Stimulated activated effector memory CD8-positive, alpha-beta T cell treated with anti-CD3 and anti-CD28 coated beads, Interleukin-12 subunit alpha, Interleukin-12 subunit beta, amount 100 ng/mL, for 72 hours (primary cell): ENCODE data around the gene NLRP12.
"Not testable (repeated sequence)": the region's sequence is repeated elsewhere in the genome, so short reads cannot be mapped to it uniquely, and the experiment has no call there.

Source experiments
- ATAC-seq: fragments of 150-1000 bp; cut with Tn5 transposase; 2 replicates; pipeline ENCODE4 v1.10.0; 2021
- DNase-seq, 2 donors: peaks; one replicate each; pipeline ENCODE4 v3.0.0; 2021 to 2022; ENCODE audit warnings: low spot score in 2 of 2
- H3K27ac Mint-ChIP-seq: one replicate; pipeline ENCODE4 v1.8.0; 2022; ENCODE audit warnings: mild to moderate bottlenecking, mixed read lengths
- H3K36me3 Mint-ChIP-seq: one replicate; pipeline ENCODE4 v1.8.0; 2022; ENCODE audit warnings: mild to moderate bottlenecking, mixed read lengths
- H3K4me1 Mint-ChIP-seq: one replicate; pipeline ENCODE4 v1.8.0; 2022; ENCODE audit warnings: mixed read lengths
- H3K4me3 Mint-ChIP-seq: one replicate; pipeline ENCODE4 v1.8.0; 2022; ENCODE audit warnings: mild to moderate bottlenecking, mixed read lengths
- H3K9me3 Mint-ChIP-seq: one replicate; pipeline ENCODE4 v1.8.0; 2022; ENCODE audit warnings: mixed read lengths

NLRP12 gene

DNA sequence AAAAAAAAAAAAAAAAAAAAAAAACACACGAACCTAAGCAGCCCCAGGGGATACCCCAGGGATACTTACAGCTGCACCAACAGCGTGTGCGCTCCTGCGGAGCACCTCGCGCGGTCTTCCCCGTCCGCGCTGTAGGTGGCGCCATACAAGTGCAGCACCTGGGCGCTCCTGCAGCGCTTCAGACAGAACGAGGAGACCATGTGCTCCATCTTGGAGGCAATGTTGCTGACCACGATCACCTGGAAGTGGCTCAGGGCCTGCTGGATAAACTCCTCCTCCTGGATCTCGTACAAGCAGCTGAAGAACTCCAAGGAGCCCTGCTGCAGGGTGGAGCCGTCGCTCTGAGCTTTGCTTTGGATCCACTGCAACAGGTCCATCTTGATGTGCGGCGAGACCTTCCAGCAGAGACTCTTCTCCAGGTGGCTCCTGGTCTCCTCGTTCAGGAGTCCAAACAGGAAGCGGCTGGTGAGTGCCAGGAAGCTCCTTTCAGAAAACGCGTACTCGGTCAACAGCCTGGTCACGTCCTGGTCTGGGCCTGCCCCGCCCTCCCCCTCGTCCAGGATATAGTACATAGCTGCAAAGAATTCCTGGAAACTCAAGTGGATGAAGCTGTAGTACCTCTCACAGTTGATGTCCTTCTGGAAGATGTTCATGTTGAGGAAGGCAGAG lies 14.5 kb downstream of the NLRP12 start:
- Mint-ChIP-seq H3K36me3 (no peaks in the 10 kb centered on the region), H3K9me3 (no peaks in the 10 kb centered on the region), H3K4me1 (no peaks in the 10 kb centered on the region), H3K27ac (no peak overlapping the region), H3K4me3 (no peak overlapping the region)
- ATAC-seq (no peak), DNase-seq (no peak)

DNA sequence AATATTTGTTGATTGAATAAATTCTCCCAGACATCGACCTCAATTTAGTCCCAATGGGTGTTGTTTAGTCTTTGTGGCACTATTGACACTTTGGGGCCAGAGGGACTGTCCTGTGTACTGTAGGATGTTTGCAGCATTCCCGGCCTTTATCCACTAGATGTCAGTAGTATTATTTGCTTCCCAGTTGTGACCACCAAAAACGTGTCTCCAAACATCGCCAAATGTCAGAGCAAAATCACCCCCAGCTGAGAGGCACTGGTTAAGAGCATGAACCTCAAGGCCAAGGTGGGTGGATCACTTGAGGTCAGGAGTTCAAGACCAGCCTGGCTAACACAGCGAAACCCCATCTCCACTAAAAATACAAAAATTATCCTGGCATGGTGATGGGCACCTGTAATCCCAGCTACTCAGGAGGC lies 15.4 kb downstream of the NLRP12 start:
- ATAC-seq = no peak
- H3K36me3 Mint-ChIP-seq = no peaks in the 10 kb centered on the region
- no peaks in the 10 kb centered on the region for H3K4me1 Mint-ChIP-seq
- no peaks in the 10 kb centered on the region for H3K9me3 Mint-ChIP-seq
- no peak overlapping the region for H3K27ac Mint-ChIP-seq
- no peak for DNase-seq
- H3K4me3 Mint-ChIP-seq = no peak overlapping the region

DNA sequence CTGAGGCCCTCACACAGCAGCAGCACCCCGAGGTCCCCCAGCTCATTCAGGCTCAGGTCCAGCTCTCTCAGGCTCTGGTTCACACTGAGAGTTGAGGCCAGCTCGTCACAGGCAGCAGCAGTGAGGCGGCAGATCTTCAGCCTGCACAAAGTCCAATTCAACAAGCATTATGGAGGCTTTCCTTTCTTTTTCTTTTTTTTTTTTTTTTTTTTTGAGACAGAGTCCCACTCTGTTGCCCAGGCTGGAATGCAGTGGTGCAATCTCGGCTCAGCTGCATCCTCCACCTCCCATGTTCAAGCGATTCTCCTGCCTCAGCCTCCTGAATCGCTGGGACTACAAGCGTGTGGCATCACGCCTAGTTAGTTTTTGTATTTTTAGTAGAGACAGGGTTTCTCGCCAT lies 22.9 kb downstream of the NLRP12 start:
- H3K9me3 Mint-ChIP-seq = no peaks in the 10 kb centered on the region
- H3K4me3 Mint-ChIP-seq = no peak overlapping the region
- H3K4me1 Mint-ChIP-seq = no peaks in the 10 kb centered on the region
- DNase-seq (no peak), ATAC-seq (no peak)
- no peaks in the 10 kb centered on the region for H3K36me3 Mint-ChIP-seq
- no peak overlapping the region for H3K27ac Mint-ChIP-seq

DNA sequence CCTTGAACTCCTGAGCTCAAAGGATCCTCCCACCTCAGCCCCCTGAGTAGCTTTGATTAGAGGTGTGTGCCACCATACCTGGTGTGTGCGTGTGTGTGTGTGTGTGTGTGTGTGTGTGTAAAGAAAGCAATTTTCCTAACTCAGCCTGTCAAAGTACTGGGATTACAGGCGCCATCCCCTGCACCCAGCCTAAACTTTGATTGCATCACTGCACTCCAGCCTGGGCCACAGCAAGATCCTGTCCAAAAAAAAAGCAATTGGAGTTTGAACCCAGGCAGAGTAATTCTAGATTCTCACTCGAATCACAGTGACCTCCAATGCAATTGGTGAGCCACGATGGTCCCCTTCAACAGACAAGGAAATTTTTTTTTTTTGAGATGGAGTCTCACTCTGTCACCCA lies 29.1 kb downstream of the NLRP12 start:
- ATAC-seq (no peak), DNase-seq (no peak)
- Mint-ChIP-seq H3K36me3 (no peaks in the 10 kb centered on the region), H3K4me1 (no peaks in the 10 kb centered on the region), H3K9me3 (no peaks in the 10 kb centered on the region), H3K4me3 (no peak overlapping the region), H3K27ac (no peak overlapping the region)

DNA sequence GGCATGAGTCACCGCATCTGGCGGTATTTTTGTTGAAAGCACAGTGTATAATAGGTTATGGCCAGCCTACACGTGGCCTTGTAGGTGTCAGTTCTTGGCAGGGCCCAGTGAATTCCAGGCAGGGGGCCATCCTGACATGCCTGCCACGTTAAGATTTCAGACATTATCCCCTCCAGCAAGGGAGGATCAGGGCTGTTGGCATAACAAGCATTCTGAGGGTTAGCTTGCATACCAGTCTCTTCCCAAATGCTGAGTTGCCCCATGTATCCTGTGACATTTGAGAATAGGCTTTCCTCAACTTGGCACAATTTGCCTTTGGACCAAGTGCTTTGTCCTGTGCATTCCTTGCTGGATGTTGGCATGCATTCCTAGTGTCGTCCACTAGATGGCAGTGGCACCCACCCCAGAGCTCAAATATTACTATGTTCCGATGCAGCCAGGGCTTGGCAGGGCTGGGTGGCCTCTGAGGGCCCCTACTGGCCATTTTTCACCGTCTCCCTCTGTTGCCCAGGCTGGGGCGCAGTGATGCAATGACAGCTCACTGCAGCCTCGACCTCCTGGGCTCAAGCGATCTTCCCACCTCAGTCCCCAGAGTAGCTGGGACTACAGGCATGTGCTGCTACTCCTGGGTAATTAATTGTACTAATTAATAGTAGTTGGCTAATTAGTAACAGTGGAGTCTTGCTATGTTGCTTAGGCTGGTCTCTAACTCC lies 31.2 kb downstream of the NLRP12 start:
- Mint-ChIP-seq H3K27ac (no peak overlapping the region), H3K4me3 (no peak overlapping the region), H3K36me3 (no peaks in the 10 kb centered on the region), H3K9me3 (no peaks in the 10 kb centered on the region), H3K4me1 (no peaks in the 10 kb centered on the region)
- DNase-seq (peak; percentile 63 to 82), ATAC-seq (peak; percentile 98)

DNA sequence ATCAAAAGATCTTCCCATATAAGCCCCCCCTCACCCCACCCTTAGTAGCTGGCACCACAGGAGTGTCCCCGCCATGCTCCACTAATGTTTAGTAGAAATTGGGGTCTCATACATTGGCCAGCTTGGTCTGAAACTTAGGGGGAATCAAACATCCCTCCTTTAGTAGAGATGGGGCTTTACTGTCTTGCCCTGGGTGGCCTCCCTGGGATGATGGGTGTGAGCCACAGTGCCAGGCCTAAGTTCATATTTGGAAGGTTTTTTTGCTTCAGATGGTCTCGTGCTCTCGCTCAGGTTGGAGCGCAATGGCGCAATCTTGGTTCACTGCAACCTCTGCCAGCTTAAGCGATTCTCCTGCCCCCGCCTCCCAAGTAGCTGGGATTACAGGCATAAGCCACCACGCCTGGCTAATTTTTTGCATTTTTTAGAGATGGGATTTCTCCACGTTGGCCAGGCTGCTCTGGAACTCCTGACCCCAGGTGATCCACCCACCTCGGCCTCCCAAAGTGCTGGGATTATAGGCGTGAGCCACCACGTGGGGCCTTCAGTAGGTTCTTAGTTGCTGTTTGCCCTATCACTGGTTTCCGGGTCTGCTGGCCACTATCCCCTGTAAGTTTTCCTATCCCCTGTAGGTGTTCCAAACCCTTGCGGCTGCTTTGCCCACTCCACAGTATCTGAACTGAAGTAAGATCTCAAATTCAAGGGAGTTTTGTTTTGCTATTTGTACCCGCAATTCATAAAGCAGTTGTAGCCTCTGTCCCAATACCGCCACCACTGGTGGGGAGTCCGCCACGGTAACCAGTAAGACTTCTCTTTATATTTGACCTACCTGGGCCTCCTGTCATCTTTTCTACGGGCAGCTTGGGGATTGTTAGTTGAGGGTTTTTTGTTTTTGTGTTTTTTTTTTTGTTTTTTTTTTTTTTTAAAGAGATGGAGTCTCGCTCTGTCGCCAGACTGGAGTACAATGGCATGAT lies 34.1 kb downstream of the NLRP12 start:
- Mint-ChIP-seq H3K4me1 (no peaks in the 10 kb centered on the region), H3K9me3 (no peaks in the 10 kb centered on the region), H3K27ac (no peak overlapping the region), H3K36me3 (no peaks in the 10 kb centered on the region), H3K4me3 (no peak overlapping the region)
- DNase-seq (no peak), ATAC-seq (no peak)

DNA sequence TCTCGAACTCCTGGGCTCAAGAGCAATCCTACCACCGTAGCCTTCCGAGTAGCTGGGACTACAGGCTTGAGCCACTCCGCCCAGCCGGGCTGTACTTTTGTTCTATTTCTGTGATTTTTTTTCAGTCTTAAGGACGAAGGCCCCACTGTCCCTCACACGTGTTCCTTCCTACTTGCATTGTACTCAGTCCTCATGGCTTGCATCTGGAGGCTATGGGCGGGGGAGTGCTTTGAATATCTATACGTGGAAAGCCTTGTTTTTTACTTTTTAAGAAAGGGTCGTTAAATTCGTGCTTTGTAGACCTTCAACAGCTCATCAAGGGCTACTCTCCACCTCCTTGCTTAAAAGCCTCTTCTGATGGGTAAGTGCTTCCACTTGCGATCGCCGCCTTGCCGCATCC lies 36.8 kb downstream of the NLRP12 start:
- ATAC-seq = no peak
- no peaks in the 10 kb centered on the region for H3K36me3 Mint-ChIP-seq
- DNase-seq = no peak
- H3K4me3 Mint-ChIP-seq = no peak overlapping the region
- no peaks in the 10 kb centered on the region for H3K4me1 Mint-ChIP-seq
- no peaks in the 10 kb centered on the region for H3K9me3 Mint-ChIP-seq
- no peak overlapping the region for H3K27ac Mint-ChIP-seq

DNA sequence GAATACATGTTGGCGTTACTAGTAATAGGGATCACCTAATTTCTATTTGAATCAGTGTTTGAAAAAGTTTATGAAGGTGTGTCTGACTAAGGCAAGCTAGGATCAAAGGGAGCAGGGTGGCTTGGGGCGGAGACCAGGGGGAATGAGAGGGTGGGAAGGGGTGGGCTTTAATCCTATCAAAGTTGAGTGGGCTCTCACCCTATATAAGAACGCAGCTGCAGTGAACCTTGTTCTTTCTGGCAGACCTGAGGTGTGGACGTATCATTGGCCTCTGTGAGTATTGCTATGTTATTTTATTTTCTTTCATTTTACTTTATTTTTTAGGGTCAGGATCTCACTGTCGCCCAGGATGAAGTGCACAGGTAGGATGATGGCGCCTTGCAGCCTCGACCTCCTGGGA lies 37.4 kb downstream of the NLRP12 start:
- Mint-ChIP-seq H3K4me3 (no peak overlapping the region), H3K27ac (no peak overlapping the region)

DNA sequence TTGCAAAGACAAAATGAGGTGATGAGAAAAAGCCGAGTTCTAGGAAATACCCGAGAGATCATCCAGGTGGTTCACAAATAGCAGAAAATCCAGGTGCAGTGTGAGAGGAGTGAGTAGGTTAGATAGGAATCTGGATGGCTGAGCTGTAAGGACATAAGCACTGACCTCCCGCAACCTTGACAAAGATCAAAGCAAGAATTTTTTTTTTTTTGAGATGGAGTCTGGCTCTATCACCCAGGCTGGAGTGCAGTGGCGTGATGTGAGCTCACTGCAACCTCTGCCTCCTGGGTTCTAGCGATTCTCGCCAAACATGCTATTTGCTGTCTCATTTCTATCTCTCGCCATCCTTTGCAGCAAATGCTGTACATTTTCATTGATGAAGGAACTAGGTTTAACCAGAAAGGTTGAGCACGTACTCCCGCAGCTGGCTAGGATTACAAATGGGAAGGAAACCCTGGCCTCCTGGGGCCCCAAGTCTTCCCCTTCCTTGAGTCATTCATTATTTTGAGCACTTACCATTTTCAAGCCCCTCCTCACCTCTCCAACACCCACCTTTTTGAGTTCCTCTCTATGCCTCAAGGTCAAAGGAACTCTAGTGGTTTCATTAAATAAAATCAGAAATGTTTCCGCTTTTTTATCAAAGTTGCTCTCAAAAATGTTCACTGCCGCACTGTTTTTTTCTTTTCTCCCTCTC lies 38.8 kb downstream of the NLRP12 start:
- Mint-ChIP-seq H3K27ac (no peak overlapping the region), H3K9me3 (no peaks in the 10 kb centered on the region), H3K4me3 (no peak overlapping the region), H3K36me3 (no peaks in the 10 kb centered on the region), H3K4me1 (no peaks in the 10 kb centered on the region)
- ATAC-seq = no peak
- DNase-seq = no peak

More for the DNA sequence above, 37.4 kb downstream of the NLRP12 start:
- no peaks in the 10 kb centered on the region for H3K4me1 Mint-ChIP-seq
- no peaks in the 10 kb centered on the region for H3K36me3 Mint-ChIP-seq
- ATAC-seq (no peak), DNase-seq (no peak)
- H3K9me3 Mint-ChIP-seq = no peaks in the 10 kb centered on the region

DNA sequence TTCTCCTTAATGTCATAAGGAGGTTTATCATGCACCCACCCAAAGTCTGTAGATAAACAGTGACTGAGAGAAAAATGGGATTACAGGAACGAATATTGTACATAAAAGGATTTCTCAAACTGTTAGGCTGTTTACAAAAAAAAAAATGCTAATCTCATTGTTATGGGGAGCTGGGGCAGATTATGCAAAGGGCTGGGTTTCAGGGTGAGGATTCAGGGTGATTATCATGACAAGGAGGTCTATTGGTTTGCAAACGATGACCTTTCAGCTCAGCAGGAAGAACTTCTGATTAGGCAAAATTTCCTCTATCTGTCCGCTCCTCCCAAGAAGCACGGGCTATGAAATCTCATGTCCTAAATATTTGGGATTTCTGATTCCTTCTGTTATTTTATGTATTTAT lies 41.4 kb downstream of the NLRP12 start:
- ATAC-seq (no peak), DNase-seq (no peak)
- Mint-ChIP-seq H3K4me3 (no peak overlapping the region), H3K27ac (no peak overlapping the region), H3K9me3 (no peaks in the 10 kb centered on the region), H3K36me3 (no peaks in the 10 kb centered on the region), H3K4me1 (no peaks in the 10 kb centered on the region)

DNA sequence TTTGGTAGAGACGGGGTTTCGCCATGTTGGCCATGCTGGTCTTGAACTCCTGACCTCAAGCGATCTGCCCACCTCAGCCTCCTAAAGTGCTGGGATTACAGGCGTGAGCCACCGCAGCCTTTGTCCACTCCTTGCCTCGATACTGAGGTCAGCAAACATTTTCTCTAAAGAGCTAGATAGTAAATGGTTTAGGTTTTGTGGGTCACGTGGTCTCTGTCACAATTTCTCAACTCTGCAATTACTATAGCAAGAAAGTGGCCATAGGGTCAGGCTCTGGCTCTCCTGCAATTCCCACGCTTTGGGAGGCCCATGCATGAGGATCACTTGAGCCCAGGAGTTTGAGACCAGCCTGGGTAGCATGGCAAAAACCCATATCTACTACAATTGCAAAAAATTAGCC lies 42.8 kb downstream of the NLRP12 start:
- not testable (repeated sequence) for ATAC-seq, DNase-seq, H3K4me1 Mint-ChIP-seq, H3K36me3 Mint-ChIP-seq, H3K9me3 Mint-ChIP-seq, H3K27ac Mint-ChIP-seq, H3K4me3 Mint-ChIP-seq

DNA sequence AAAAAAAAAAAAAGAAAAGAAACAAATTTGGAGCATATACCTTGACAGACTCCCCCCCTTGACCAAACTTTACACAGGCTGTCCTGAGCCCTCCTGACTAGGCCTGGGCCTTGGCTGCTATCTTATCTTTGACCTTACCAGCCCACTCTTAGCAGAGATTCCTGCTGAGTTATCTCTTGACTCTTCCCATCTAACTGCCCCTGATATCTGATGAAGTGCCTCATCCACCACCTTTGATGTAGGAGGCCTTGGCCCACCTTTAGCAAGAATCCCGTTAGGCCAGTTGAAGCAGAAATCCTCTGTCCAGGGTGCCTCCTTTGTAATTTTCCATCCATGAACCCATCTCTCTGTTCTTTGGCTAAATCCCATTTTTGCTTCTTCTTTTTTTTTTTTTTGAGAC lies 43.6 kb downstream of the NLRP12 start:
- Mint-ChIP-seq H3K9me3 (no peaks in the 10 kb centered on the region), H3K4me1 (no peaks in the 10 kb centered on the region), H3K27ac (no peak overlapping the region), H3K4me3 (no peak overlapping the region), H3K36me3 (no peaks in the 10 kb centered on the region)
- ATAC-seq (no peak), DNase-seq (no peak)

DNA sequence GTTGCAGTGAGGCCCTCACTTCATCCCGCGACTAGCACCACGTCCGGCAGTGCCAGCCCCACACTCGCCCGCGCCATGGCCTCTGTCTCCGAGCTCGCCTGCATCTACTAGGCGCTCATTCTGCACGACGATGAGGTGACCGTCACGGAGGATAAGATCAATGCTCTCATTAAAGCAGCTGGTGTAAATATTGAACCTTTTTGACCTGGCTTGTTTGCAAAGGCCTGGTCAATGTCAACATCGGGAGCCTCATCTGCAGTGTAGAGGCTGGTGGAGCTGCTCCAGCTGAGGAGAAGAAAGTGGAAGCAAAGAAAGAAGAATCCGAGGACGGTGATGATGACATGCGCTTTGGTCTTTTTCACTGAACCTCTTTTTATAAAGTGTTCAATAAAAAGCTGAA lies 48.6 kb downstream of the NLRP12 start:
- Mint-ChIP-seq H3K4me1 (no peaks in the 10 kb centered on the region), H3K36me3 (no peaks in the 10 kb centered on the region), H3K9me3 (no peaks in the 10 kb centered on the region), H3K27ac (no peak overlapping the region), H3K4me3 (no peak overlapping the region)
- no peak for DNase-seq
- ATAC-seq = no peak

DNA sequence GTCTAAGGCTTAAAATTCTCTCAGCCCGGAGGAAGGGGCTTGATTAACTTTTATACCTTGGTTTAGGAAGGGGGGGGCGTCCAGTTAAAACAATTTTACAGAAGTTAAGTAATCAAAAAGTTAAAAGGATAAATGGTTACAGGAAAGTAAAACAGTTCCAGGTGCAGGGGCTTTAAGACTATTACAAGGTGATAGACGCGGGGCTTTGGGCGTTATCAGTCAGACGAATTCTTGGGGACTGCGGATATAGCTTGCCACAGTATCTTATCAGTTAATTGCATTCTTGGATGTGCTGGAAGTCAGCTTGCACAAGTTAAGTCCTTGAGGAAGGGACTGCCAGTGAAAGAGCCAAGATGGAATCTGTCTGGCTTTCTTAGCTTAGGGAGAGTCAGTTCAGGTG lies 49.6 kb downstream of the NLRP12 start:
- H3K27ac Mint-ChIP-seq, H3K9me3 Mint-ChIP-seq, DNase-seq, H3K4me1 Mint-ChIP-seq, ATAC-seq, H3K4me3 Mint-ChIP-seq, H3K36me3 Mint-ChIP-seq: not testable (repeated sequence)

DNA sequence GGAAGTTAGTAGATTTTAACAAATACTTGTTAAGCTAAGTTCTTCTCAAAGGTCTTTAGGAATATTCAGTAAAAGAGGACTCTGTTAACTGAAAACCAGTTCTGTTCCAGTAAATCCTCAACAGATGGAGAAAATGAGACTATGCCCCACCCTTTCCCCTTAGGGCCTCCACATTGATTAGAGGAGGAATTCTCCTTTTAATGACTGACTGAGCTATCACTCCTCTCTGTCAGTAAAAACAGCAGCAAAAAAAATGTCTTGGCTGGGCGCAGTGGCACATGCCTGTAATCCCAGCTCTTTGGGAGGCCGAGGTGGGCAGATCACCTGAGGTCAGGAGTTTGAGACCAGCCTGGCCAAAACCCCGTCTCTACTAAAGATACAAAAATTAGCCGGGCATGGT lies 50.1 kb downstream of the NLRP12 start:
- Mint-ChIP-seq H3K36me3 (no peaks in the 10 kb centered on the region), H3K27ac (no peak overlapping the region), H3K4me3 (no peak overlapping the region), H3K4me1 (no peaks in the 10 kb centered on the region), H3K9me3 (no peaks in the 10 kb centered on the region)
- ATAC-seq (no peak), DNase-seq (no peak)
